GM19467 (cell line): ENCODE measurements around the gene NTPCR.
"Not testable (repeated sequence)": the region's sequence is repeated elsewhere in the genome, so short reads cannot be mapped to it uniquely, and the experiment has no call there.

Experiments
- ATAC-seq: cut with Tn5 transposase; IDR thresholded peaks from one replicate; pipeline ENCODE4 v1.9.1; 2021; ENCODE audit warnings: mild to moderate bottlenecking, moderate library complexity; ENCODE audit not compliant: unreplicated experiment

Gene NTPCR

GRCh38 chr1:232925421-232926220 is 24.8 kb upstream of the NTPCR start:
- ATAC-seq = no peak

GRCh38 chr1:232927166-232927565 is 23.2 kb upstream of the NTPCR start:
- ATAC-seq = not testable (repeated sequence)

GRCh38 chr1:232927830-232928505 is 22.4 kb upstream of the NTPCR start:
- ATAC-seq = no peak

- no peak for ATAC-seq
Measured at GRCh38 chr1:232932486-232933425, 17.7 kb upstream of the NTPCR start.

- ATAC-seq = no peak
Measured at GRCh38 chr1:232936941-232937340, 13.5 kb upstream of the NTPCR start.

GRCh38 chr1:232937741-232938375 is 12.6 kb upstream of the NTPCR start:
- ATAC-seq = no peak

- no peak for ATAC-seq
Measured at GRCh38 chr1:232938926-232939325, 11.5 kb upstream of the NTPCR start.

GRCh38 chr1:232939748-232940147 is 10.7 kb upstream of the NTPCR start:
- no peak for ATAC-seq

GRCh38 chr1:232940262-232940661 is 10.1 kb upstream of the NTPCR start:
- peak; percentile 42 for ATAC-seq

- ATAC-seq = no peak
Measured at GRCh38 chr1:232942413-232943294, 7.8 kb upstream of the NTPCR start.

GRCh38 chr1:232943679-232944252 is 6.6 kb upstream of the NTPCR start:
- ATAC-seq = no peak

- no peak for ATAC-seq
Measured at GRCh38 chr1:232944347-232944746, 6.1 kb upstream of the NTPCR start.

- no peak for ATAC-seq
Measured at GRCh38 chr1:232949636-232950196, 695 bp upstream of the NTPCR start.

GRCh38 chr1:232951180-232951579 is 769 bp downstream of the NTPCR start:
- no peak for ATAC-seq

- no peak for ATAC-seq
Measured at GRCh38 chr1:232951605-232952004, 1.2 kb downstream of the NTPCR start.

GRCh38 chr1:232952514-232953499 is 2.4 kb downstream of the NTPCR start:
- no peak for ATAC-seq

GRCh38 chr1:232954594-232955365 is 4.4 kb downstream of the NTPCR start:
- ATAC-seq = no peak
